Measurements from ENCODE around the gene OSCP1. TPM values are rescaled to one million over a fixed set of nuclear protein-coding genes. Genes with fewer than 3 reads are reported as not detected.

The OSCP1 gene
- total RNA-seq, 1 donor from 2014 or later: 0.59 TPM

DNA sequence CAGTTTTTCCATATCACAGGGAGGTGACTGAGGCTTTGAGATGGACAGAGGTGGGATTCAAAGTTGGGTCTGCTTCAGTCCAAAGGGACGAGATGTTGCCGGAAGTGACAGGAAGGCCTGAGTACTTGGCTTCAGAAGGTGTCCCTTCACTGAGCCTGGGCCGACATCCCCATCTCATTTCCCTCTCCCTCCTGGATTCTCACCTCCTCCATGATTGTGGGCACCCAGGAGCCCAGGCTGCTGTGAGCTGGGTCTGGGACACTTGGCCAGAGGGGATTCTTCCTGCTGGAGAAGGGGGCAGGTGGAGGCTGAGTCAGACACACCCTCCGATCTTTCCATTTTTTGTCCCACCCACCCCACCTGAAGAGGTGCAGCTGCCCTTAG lies 16.8 kb upstream of the OSCP1 start:
- intact Hi-C loops (cut with micrococcal nuclease): no loop called here
- DNase-seq (ENCODE audit: low spot score): no peak
- no peak overlapping the region for H3K4me3 Mint-ChIP-seq (ENCODE audit: low read depth)
- no peaks in the 10 kb centered on the region for H3K9me3 Mint-ChIP-seq
- peaks cover 12% of the 10 kb centered on the region for H3K4me1 Mint-ChIP-seq (ENCODE audit: low read depth)
- no peaks in the 10 kb centered on the region for H3K27me3 Mint-ChIP-seq (ENCODE audit: low read depth)
- H3K27ac Mint-ChIP-seq: no peak overlapping the region
- H3K36me3 Mint-ChIP-seq (ENCODE audit: low read depth): peaks cover 12% of the 10 kb centered on the region

- intact Hi-C loops (cut with micrococcal nuclease): no loop called here
- Mint-ChIP-seq H3K4me3 (ENCODE audit: low read depth) (no peak overlapping the region), H3K4me1 (ENCODE audit: low read depth) (peaks cover 16% of the 10 kb centered on the region), H3K27ac (no peak overlapping the region), H3K27me3 (ENCODE audit: low read depth) (no peaks in the 10 kb centered on the region), H3K36me3 (ENCODE audit: low read depth) (peaks cover 16% of the 10 kb centered on the region), H3K9me3 (no peaks in the 10 kb centered on the region)
- DNase-seq (ENCODE audit: low spot score): no peak
These were observed 16.2 kb upstream of the OSCP1 start for GRCh38 chr1:36466370-36467026.

- DNase-seq (ENCODE audit: low spot score): no peak
- H3K4me1 Mint-ChIP-seq (ENCODE audit: low read depth): peaks cover 19% of the 10 kb centered on the region
- H3K27ac Mint-ChIP-seq: peak overlapping the region; percentile 74
- H3K27me3 Mint-ChIP-seq (ENCODE audit: low read depth): no peaks in the 10 kb centered on the region
- peaks cover 22% of the 10 kb centered on the region for H3K36me3 Mint-ChIP-seq (ENCODE audit: low read depth)
- H3K4me3 Mint-ChIP-seq (ENCODE audit: low read depth): no peak overlapping the region
- H3K9me3 Mint-ChIP-seq: no peaks in the 10 kb centered on the region
- intact Hi-C loops (cut with micrococcal nuclease): no loop called here
These were observed 15.6 kb upstream of the OSCP1 start for GRCh38 chr1:36465731-36466369.

DNA sequence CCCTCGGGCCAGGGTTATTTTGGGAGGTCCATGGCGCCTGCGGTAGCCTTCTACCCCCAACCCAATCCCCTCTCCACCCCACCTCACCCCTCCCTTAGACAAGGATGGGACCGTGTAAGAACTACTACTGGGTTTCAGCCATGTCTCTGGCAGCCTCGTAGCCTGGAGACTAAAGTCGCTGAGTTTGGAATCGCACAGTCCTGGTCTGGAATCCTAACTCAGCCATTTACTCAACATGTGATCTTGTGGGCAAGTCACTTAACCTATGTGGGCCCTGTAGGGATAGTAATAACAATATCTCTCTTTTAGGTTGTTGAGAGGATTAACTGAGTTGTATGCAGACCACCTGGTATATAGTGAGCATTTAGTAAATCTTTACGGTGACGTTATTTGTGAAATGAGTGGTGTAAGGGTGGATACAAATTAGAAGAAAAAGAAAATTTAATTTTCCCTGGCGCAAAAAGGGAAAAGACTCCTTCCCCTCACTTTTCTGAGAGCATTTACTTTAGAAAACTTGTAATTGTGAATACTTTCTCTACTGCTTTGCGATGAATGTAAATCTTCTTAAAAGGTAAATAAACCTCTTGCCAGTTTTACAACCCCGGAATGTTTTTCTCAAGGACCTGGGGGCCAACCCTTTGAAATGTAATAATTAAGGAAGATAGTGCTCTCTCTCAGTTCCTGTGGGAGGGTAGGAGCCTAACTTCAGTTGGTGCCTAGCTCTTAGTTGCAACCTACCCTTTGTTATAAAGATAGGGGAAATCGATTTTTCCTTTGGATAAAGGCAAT lies 14.5 kb upstream of the OSCP1 start:
- H3K36me3 Mint-ChIP-seq (ENCODE audit: low read depth): peaks cover 31% of the 10 kb centered on the region
- intact Hi-C loops (cut with micrococcal nuclease): loop anchor here (1.0 to 5.0 kb wide), 2 partner anchors 14 to 67 kb away; partner anchors contain the start of genes LSM10 and OSCP1
- no peaks in the 10 kb centered on the region for H3K9me3 Mint-ChIP-seq
- peaks cover 19% of the 10 kb centered on the region for H3K4me1 Mint-ChIP-seq (ENCODE audit: low read depth)
- H3K4me3 Mint-ChIP-seq (ENCODE audit: low read depth): peak overlapping the region; percentile 99
- H3K27me3 Mint-ChIP-seq (ENCODE audit: low read depth): no peaks in the 10 kb centered on the region
- peak overlapping the region; percentile 95 for H3K27ac Mint-ChIP-seq
- no peak for DNase-seq (ENCODE audit: low spot score)

GRCh38 chr1:36463803-36464604 lies 13.8 kb upstream of the OSCP1 start, which contains the start of gene MRPS15:
TSS of gene MRPS15 (minus strand) at chr1:36464384. CDS start at chr1:36464275, 109 bp downstream.
- Mint-ChIP-seq H3K4me3 (ENCODE audit: low read depth) (peak within 1 kb of the TSS; percentile 99), H3K36me3 (ENCODE audit: low read depth) (peaks cover 39% of the 10 kb centered on the region), H3K27me3 (ENCODE audit: low read depth) (no peaks in the 10 kb centered on the region), H3K4me1 (ENCODE audit: low read depth) (peaks cover 24% of the 10 kb centered on the region), H3K9me3 (no peaks in the 10 kb centered on the region), H3K27ac (peak within 1 kb of the TSS; percentile 95)
- peak; percentile 93 for DNase-seq (ENCODE audit: low spot score)
- intact Hi-C loops (cut with micrococcal nuclease): loop anchor here (1.0 to 5.0 kb wide), 2 partner anchors 14 to 67 kb away; partner anchors contain the start of genes LSM10 and OSCP1

- Mint-ChIP-seq H3K4me3 (ENCODE audit: low read depth) (peak overlapping the region; percentile 99), H3K27ac (peak overlapping the region; percentile 95), H3K9me3 (no peaks in the 10 kb centered on the region), H3K4me1 (ENCODE audit: low read depth) (peaks cover 30% of the 10 kb centered on the region), H3K27me3 (ENCODE audit: low read depth) (no peaks in the 10 kb centered on the region), H3K36me3 (ENCODE audit: low read depth) (peaks cover 45% of the 10 kb centered on the region)
- intact Hi-C loops (cut with micrococcal nuclease): loop anchor here (5.0 kb wide), 1 partner anchor 66 kb away; the partner anchor contains the start of gene LSM10
- DNase-seq (ENCODE audit: low spot score): no peak
These were observed 13.2 kb upstream of the OSCP1 start for GRCh38 chr1:36463463-36463802.

- peak; percentile 26 for DNase-seq (ENCODE audit: low spot score)
- Mint-ChIP-seq H3K36me3 (ENCODE audit: low read depth) (peaks cover 77% of the 10 kb centered on the region), H3K4me1 (ENCODE audit: low read depth) (peaks cover 50% of the 10 kb centered on the region), H3K27me3 (ENCODE audit: low read depth) (no peaks in the 10 kb centered on the region), H3K9me3 (no peaks in the 10 kb centered on the region), H3K27ac (peak overlapping the region; percentile 96), H3K4me3 (ENCODE audit: low read depth) (peak overlapping the region; percentile 75)
- intact Hi-C loops (cut with micrococcal nuclease): loop anchor here (10.0 kb wide), 1 partner anchor 514 kb away; no protein-coding TSS in a partner anchor
These were observed 8.7 kb upstream of the OSCP1 start for GRCh38 chr1:36458910-36459309.

DNA sequence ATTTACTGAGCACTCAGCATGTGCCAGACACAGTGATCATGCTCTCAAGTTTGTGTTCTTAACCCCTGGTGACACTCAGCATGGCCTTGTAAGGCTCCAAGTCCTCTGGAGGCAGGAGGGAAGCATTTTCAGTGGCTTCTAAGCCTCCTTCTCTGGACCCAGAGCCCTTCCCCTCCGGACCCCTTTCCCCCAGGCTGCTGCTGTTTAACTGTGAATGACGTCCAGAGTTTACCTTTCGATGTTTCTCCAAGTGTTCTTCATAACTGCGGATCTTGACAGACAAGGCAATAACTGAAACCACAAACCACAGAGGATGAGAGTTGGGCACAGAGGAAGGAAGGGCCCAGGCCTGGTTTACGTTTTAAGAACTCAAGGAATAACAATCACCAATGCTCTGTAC lies 7.4 kb upstream of the OSCP1 start:
- Mint-ChIP-seq H3K27me3 (ENCODE audit: low read depth) (no peaks in the 10 kb centered on the region), H3K9me3 (no peaks in the 10 kb centered on the region), H3K36me3 (ENCODE audit: low read depth) (peaks cover 77% of the 10 kb centered on the region), H3K4me1 (ENCODE audit: low read depth) (peaks cover 46% of the 10 kb centered on the region), H3K4me3 (ENCODE audit: low read depth) (peak overlapping the region; percentile 62), H3K27ac (peak overlapping the region; percentile 96)
- intact Hi-C loops (cut with micrococcal nuclease): loop anchor here (10.0 kb wide), 1 partner anchor 513 kb away; no protein-coding TSS in a partner anchor
- peak; percentile 20 for DNase-seq (ENCODE audit: low spot score)

- H3K4me3 Mint-ChIP-seq (ENCODE audit: low read depth): peak overlapping the region; percentile 24
- H3K9me3 Mint-ChIP-seq: no peaks in the 10 kb centered on the region
- H3K36me3 Mint-ChIP-seq (ENCODE audit: low read depth): peaks cover 68% of the 10 kb centered on the region
- H3K4me1 Mint-ChIP-seq (ENCODE audit: low read depth): peaks cover 41% of the 10 kb centered on the region
- no peak for DNase-seq (ENCODE audit: low spot score)
- intact Hi-C loops (cut with micrococcal nuclease): loop anchor here (10.0 kb wide), 1 partner anchor 512 kb away; no protein-coding TSS in a partner anchor
- peak overlapping the region; percentile 52 for H3K27ac Mint-ChIP-seq
- no peaks in the 10 kb centered on the region for H3K27me3 Mint-ChIP-seq (ENCODE audit: low read depth)
These were observed 6.2 kb upstream of the OSCP1 start for GRCh38 chr1:36456391-36456928.

GRCh38 chr1:36455386-36455785 lies 5.1 kb upstream of the OSCP1 start:
- Mint-ChIP-seq H3K27ac (peak overlapping the region; percentile 1), H3K27me3 (ENCODE audit: low read depth) (no peaks in the 10 kb centered on the region), H3K4me3 (ENCODE audit: low read depth) (no peak overlapping the region), H3K36me3 (ENCODE audit: low read depth) (peaks cover 57% of the 10 kb centered on the region), H3K4me1 (ENCODE audit: low read depth) (peaks cover 41% of the 10 kb centered on the region), H3K9me3 (no peaks in the 10 kb centered on the region)
- DNase-seq (ENCODE audit: low spot score): no peak
- intact Hi-C loops (cut with micrococcal nuclease): loop anchor here (10.0 kb wide), 1 partner anchor 511 kb away; no protein-coding TSS in a partner anchor

GRCh38 chr1:36453600-36454388 lies 3.5 kb upstream of the OSCP1 start:
- Mint-ChIP-seq H3K27ac (peak overlapping the region; percentile 36), H3K4me1 (ENCODE audit: low read depth) (peaks cover 39% of the 10 kb centered on the region), H3K9me3 (no peaks in the 10 kb centered on the region), H3K36me3 (ENCODE audit: low read depth) (peaks cover 43% of the 10 kb centered on the region), H3K4me3 (ENCODE audit: low read depth) (no peak overlapping the region), H3K27me3 (ENCODE audit: low read depth) (no peaks in the 10 kb centered on the region)
- DNase-seq (ENCODE audit: low spot score): no peak
- intact Hi-C loops (cut with micrococcal nuclease): loop anchor here (10.0 kb wide), 1 partner anchor 509 kb away; no protein-coding TSS in a partner anchor
